ENCODE measurements around the gene RNF157.
"Not testable (repeated sequence)": the region's sequence is repeated elsewhere in the genome, so short reads cannot be mapped to it uniquely, and the experiment has no call there.

GRCh38 chr17:76205542-76206144, 34.6 kb downstream of the RNF157 start:
- not testable (repeated sequence) for TF ChIP-seq CTCF, POLR2A, EP300, POLR2AphosphoS5 (IDR thresholded peaks at IDR 0.05)
